SU-DHL-6 (cell line): ENCODE measurements around the gene COL16A1.

Experiments
- EZH2phosphoT487 ChIP-seq: fragments of 200-600 bp; sonication (generic), shearing (Covaris generic); conservative IDR thresholded peaks from 2 replicates; pipeline ENCODE4 v1.6.1; 2018; ENCODE audit warnings: mild to moderate bottlenecking, antibody characterized with exemption, low read length, moderate library complexity, mixed read lengths
- TF ChIP-seq, protein P1 (sequence below): fragments of 200-600 bp; sonication (generic); IDR thresholded peaks from one replicate; pipeline ENCODE4 v1.5.1; 2017; ENCODE audit warnings: antibody characterized with exemption, mild to moderate bottlenecking, low read length, moderate library complexity; ENCODE audit not compliant: insufficient read depth, poor library complexity, severe bottlenecking

DNA sequence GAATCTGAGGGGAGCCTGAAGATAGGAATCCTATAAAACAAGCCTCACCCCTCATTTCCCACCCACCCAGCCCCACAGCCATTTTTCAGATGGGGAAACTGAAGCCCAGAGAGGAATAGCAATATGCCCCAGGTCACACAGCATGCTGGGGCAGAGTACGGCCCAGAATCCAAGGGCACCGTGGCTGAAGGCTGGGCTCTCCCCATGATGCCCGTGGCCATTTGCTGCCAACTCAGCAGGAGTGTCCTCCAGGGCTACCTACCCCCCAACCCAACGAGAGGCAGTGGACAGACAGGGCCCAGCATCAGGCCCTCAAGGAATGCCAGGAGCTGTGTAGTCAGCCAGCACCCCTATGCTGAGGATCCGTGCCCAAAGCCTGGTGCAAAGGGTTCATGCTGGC is 8.5 kb downstream of the COL16A1 start:
- TF ChIP-seq, protein P1, sequence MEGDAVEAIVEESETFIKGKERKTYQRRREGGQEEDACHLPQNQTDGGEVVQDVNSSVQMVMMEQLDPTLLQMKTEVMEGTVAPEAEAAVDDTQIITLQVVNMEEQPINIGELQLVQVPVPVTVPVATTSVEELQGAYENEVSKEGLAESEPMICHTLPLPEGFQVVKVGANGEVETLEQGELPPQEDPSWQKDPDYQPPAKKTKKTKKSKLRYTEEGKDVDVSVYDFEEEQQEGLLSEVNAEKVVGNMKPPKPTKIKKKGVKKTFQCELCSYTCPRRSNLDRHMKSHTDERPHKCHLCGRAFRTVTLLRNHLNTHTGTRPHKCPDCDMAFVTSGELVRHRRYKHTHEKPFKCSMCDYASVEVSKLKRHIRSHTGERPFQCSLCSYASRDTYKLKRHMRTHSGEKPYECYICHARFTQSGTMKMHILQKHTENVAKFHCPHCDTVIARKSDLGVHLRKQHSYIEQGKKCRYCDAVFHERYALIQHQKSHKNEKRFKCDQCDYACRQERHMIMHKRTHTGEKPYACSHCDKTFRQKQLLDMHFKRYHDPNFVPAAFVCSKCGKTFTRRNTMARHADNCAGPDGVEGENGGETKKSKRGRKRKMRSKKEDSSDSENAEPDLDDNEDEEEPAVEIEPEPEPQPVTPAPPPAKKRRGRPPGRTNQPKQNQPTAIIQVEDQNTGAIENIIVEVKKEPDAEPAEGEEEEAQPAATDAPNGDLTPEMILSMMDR = no peak
- no peak for TF ChIP-seq EZH2phosphoT487
